ENCODE results near the gene FHOD3.

GRCh38 chr18:36702401-36703013 is 405.0 kb downstream of the FHOD3 start:
- no peak for TF ChIP-seq CTCF (conservative IDR thresholded peaks at IDR 0.05)
- no peak for TF ChIP-seq EZH2 (IDR thresholded peaks at IDR 0.05; ENCODE audit: low read depth)

All from PC-9 (cell line).